Activated T-helper 1 cell treated with anti-CD3 and anti-CD28 coated beads, Interleukin-12 subunit alpha, Interleukin-12 subunit beta, Interleukin-2, Interleukin-4 antibody, amounts not matched to agents 30 ng/mL and 10 ng/mL and 1 ng/mL, durations not matched to agents 14 hours and 24 hours and 36 hours (primary cell): ENCODE results near the gene DLGAP3. TPM values are rescaled to one million over a fixed set of nuclear protein-coding genes. Genes with fewer than 3 reads are reported as not detected.
"Not testable (repeated sequence)": the region's sequence is repeated elsewhere in the genome, so short reads cannot be mapped to it uniquely, and the experiment has no call there.

ENCODE experiments used
- DNase-seq: peaks from one replicate; pipeline ENCODE4 v3.0.0; 2021; ENCODE audit warnings: low spot score
- H3K27ac Mint-ChIP-seq: one replicate; pipeline ENCODE4 v1.8.0; 2021; ENCODE audit warnings: mild to moderate bottlenecking, mixed read lengths
- H3K27me3 Mint-ChIP-seq: one replicate; pipeline ENCODE4 v1.8.0; 2022; ENCODE audit warnings: mild to moderate bottlenecking, moderate library complexity, mixed read lengths; ENCODE audit not compliant: insufficient read depth
- H3K36me3 Mint-ChIP-seq: one replicate; pipeline ENCODE4 v1.8.0; 2021; ENCODE audit warnings: low read depth, mixed read lengths
- H3K4me1 Mint-ChIP-seq: one replicate; pipeline ENCODE4 v1.8.0; 2021; ENCODE audit warnings: low read depth, mixed read lengths
- H3K4me3 Mint-ChIP-seq: one replicate; pipeline ENCODE4 v1.8.0; 2021; ENCODE audit warnings: mild to moderate bottlenecking, moderate library complexity, mixed read lengths
- H3K9me3 Mint-ChIP-seq: one replicate; pipeline ENCODE4 v1.8.0; 2021; ENCODE audit warnings: mixed read lengths
- intact Hi-C: fragments of 100-400 bp; cut with micrococcal nuclease; formaldehyde crosslinking; loops from one replicate; pipeline ENCODE4 v1.15.1; 2024
- total RNA-seq: library from RNA; stranded (reverse); gene quantifications from 2 replicates; pipeline ENCODE4 v1.2.3, GENCODE V29; 2022

The DLGAP3 gene
- total RNA-seq, 1 donor from 2014 or later: 0.65 TPM

DNA sequence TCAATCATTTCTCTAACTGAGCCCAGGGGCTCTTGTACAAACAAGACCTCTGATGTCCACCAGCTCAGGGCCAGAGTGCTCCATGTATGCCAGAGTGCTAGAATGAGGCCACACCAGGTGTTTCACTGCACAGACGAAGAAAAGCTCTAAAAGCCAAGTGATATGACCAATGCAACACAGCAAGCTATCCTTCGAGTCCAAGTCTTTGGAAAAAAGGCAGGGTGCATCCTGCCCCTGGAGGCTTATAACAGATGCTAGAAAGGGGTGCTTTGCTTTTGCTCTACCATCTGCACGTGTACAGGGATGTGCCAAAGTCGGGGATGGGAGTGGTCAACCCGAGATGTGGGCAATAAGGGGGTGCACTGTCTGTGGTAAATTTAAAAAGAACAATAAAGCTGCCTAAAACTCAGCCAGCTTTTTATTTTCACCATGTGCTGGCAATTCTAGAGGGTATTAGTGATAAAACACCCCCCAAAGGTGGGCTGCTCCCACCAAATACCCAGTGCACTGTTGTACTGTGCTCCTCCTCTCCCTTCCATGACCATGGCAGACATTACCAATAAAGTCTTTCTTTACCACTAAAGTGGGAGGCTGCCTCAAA is 102.0 kb downstream of the DLGAP3 start:
- Mint-ChIP-seq H3K9me3 (no peaks in the 10 kb centered on the region), H3K27me3 (no peaks in the 10 kb centered on the region), H3K4me3 (no peak overlapping the region), H3K36me3 (no peaks in the 10 kb centered on the region), H3K27ac (no peak overlapping the region), H3K4me1 (no peaks in the 10 kb centered on the region)
- intact Hi-C loops: no loop called here
- DNase-seq: no peak

DNA sequence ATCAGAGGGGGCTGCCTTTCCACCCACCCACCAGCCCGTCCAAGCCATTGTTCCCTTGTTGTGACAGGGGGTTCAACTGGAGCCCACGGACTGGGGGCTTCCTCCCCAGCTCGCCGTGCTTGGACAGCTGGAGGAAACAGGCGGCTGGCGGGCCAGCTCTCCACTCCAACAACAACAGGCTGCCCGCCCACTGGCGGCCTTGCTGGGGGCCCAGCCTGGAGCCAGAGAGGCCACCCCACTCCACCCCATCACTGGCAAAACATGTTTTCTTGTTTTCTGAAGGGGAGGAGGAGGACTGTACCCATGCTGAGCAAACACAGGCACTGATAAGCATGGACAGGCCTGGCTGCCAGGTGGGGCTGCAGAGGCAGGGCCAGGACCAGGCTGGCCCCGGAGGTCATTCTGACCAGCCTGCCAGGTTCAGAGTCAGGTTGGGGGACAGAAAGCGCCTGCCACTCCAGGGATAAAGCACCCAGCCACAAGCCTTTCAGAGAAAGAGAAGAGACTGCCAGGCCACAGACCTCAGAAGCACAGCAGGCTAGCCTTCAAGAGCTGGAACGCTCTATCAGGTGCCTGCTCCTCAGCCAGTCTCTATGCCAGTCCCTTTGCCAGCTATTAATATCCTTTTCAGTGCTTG is 103.9 kb downstream of the DLGAP3 start:
- Mint-ChIP-seq H3K4me1 (no peaks in the 10 kb centered on the region), H3K9me3 (no peaks in the 10 kb centered on the region), H3K36me3 (no peaks in the 10 kb centered on the region), H3K4me3 (no peak overlapping the region), H3K27me3 (no peaks in the 10 kb centered on the region), H3K27ac (no peak overlapping the region)
- no peak for DNase-seq
- intact Hi-C loops: no loop called here

DNA sequence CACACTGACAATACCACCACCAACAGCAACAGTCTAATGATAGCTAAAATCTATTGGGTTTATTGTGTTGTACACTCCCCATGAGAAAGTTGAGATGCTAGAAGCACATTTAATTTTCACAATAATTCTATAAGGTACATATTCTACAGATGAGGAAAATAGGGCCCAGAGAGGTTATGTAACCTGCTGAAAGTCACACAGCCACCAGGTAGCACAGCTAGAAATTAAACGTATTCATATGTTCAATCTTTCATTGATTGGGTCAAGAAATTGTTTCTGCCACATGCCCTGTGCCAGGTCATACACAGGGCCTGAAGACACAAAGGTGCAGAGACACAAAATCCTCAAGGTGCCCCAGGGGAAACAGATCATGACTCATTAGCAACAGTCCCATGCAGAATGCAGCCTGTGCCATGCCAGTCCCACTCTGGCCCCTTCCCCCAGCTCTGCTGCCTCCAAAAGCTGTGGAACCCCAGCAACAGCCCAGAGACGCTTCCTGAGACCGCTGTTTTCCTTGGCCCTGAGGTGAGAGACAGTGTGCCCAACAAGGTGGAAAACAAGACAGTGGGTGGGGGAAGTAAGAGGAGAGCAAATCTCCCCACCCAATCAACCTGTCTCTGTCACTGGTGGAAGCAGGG is 104.5 kb downstream of the DLGAP3 start:
- intact Hi-C loops: no loop called here
- Mint-ChIP-seq H3K36me3 (no peaks in the 10 kb centered on the region), H3K4me1 (no peaks in the 10 kb centered on the region), H3K27ac (no peak overlapping the region), H3K27me3 (no peaks in the 10 kb centered on the region), H3K9me3 (no peaks in the 10 kb centered on the region), H3K4me3 (no peak overlapping the region)
- no peak for DNase-seq

DNA sequence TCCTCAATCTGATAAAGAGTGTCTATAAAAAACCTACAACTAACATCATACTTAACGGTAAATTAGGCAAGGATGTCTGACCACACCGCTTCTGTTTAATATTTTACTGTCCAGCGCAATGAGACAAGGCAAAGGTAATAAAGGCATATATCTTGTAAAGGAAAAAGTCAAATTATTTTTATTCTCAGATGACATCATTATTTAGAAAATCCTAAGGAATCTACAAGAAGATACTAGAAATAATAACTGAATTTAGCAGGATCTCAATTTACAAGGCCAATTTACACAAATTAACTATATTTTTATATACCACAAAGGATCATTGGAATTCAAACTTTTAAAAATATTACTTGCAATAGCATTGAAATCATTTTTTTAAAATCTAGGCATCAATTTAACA is 107.2 kb downstream of the DLGAP3 start:
- Mint-ChIP-seq H3K27ac (no peak overlapping the region), H3K27me3 (no peaks in the 10 kb centered on the region), H3K36me3 (no peaks in the 10 kb centered on the region), H3K4me3 (no peak overlapping the region), H3K9me3 (no peaks in the 10 kb centered on the region), H3K4me1 (no peaks in the 10 kb centered on the region)
- intact Hi-C loops: no loop called here
- no peak for DNase-seq

DNA sequence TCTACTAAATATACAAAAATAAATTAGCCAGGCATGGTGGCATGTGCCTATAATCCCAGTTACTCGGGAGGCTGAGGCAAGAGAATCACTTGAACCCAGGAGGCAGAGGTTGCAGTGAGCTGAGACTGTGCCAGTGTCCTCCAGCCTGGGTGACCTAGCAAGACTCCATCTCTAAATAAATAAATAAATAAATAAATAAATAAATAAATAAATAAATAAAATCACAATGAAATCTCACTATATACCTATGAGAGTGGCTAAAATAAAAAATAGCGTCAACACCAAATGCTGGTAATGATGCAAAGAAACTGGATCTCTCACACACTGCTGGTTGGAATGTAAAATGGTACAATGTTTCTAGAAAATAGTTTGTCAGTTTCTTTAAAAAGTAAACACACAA is 110.6 kb downstream of the DLGAP3 start:
- H3K27ac Mint-ChIP-seq, H3K4me1 Mint-ChIP-seq, DNase-seq, H3K4me3 Mint-ChIP-seq, H3K36me3 Mint-ChIP-seq, intact Hi-C loops, H3K9me3 Mint-ChIP-seq, H3K27me3 Mint-ChIP-seq: not testable (repeated sequence)

DNA sequence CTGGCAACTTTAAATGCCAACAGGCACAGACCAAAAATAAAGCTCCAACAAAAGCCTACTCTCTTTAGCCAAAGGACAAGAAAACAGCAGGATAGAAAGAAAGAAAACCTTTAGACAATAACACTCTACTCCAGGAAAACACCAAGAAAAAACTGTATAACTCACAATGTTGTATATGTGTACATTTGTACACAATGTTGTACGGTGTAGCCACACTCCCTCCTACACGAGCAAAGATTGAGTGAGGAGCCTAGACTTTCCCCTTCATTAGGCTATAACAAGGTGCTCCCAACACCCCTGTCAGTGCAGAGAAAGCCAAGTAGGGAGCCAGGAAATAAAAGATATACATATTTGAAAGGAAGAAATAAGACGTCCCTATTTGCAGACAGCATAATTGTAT is 112.7 kb downstream of the DLGAP3 start:
- Mint-ChIP-seq H3K9me3 (no peaks in the 10 kb centered on the region), H3K36me3 (no peaks in the 10 kb centered on the region), H3K27me3 (no peaks in the 10 kb centered on the region), H3K27ac (no peak overlapping the region), H3K4me3 (no peak overlapping the region), H3K4me1 (no peaks in the 10 kb centered on the region)
- DNase-seq: no peak
- intact Hi-C loops: no loop called here

DNA sequence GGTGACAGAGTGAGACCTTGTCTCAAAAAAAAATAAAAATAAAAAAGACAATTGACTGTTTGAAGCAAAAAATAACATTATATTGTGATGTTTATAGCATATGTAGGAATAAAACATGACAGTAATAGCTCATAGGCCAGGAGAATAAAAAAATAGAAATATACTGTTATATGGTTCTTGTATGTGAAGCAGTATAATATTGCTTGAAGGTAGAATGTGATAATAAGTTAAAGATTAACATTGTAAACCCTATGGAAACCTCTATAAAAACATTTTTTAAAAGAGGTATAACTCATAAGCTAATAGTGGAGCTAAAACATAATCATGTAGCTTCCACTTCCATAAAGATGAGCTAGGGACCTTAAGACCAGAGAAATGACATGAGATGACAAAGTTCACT is 113.1 kb downstream of the DLGAP3 start:
- no peak for DNase-seq
- Mint-ChIP-seq H3K27ac (no peak overlapping the region), H3K9me3 (no peaks in the 10 kb centered on the region), H3K27me3 (no peaks in the 10 kb centered on the region), H3K4me1 (no peaks in the 10 kb centered on the region), H3K36me3 (no peaks in the 10 kb centered on the region), H3K4me3 (no peak overlapping the region)
- intact Hi-C loops: no loop called here

Other genes starting within 250 kb of the DLGAP3 start
- not detected in 2 replicates for gene GJB5, start 174.6 kb downstream of the DLGAP3 start, total RNA-seq
- gene GJB4, start 169.9 kb downstream of the DLGAP3 start, total RNA-seq: not detected in 2 replicates
- gene GJB3, start 148.4 kb downstream of the DLGAP3 start, total RNA-seq: not detected in 2 replicates
- gene GJA4, start 136.7 kb downstream of the DLGAP3 start, total RNA-seq: not detected in 2 replicates
- gene SMIM12, start 69.9 kb downstream of the DLGAP3 start, total RNA-seq: 62.4 and 66.2 TPM in 2 replicates
- 22.1 and 22.6 TPM in 2 replicates for gene TMEM35B, start 55.7 kb upstream of the DLGAP3 start, total RNA-seq
- 20.7 and 24.6 TPM in 2 replicates for gene ZMYM6, start 102.3 kb upstream of the DLGAP3 start, total RNA-seq
- gene ZMYM1, start 149.7 kb upstream of the DLGAP3 start, total RNA-seq: 3.3 and 5.3 TPM in 2 replicates